ENCODE data around the gene FAM47E. TPM values are rescaled to one million over a fixed set of nuclear protein-coding genes. Genes with fewer than 3 reads are reported as not detected.
A peak's percentile ranks its signal among the peaks of the same experiment; 100 is the strongest.

The FAM47E gene
- total and polyA plus RNA-seq, 4 donors, result 0.85 to 2.5 (median 1.7) TPM

- no peak overlapping the region for H3K9ac ChIP-seq (ENCODE audit: low read depth in 1 of 2, low read length in 2 of 2)
- DNase-seq (ENCODE audit: low spot score), result no peak
- peaks cover 4 to 27% (median 8%) of the 10 kb centered on the region in 4 donors for H3K4me1 ChIP-seq (ENCODE audit: control insufficient read depth in 4 of 4, insufficient read depth in 4 of 4, low read length in 3 of 4)
- no peak overlapping the region for H3K4me3 ChIP-seq (ENCODE audit: low read depth in 1 of 3, low read length in 3 of 3)
- TF ChIP-seq SP1 (IDR thresholded peaks at IDR 0.05) (peak; percentile 74), FOXA2 (IDR thresholded peaks at IDR 0.05) (peak; percentile 42), HNF4A (conservative IDR thresholded peaks at IDR 0.05) (peak; percentile 57 to 66), YY1 (IDR thresholded peaks at IDR 0.05) (peak; percentile 65), REST (IDR thresholded peaks at IDR 0.05) (no peak), RAD21 (IDR thresholded peaks at IDR 0.05) (peak; percentile 43 to 54), FOXA1 (IDR thresholded peaks at IDR 0.05) (peak; percentile 17), EGR1 (IDR thresholded peaks at IDR 0.05; ENCODE audit: low read depth in 2 of 2) (peak; percentile 9 to 60), RXRA (IDR thresholded peaks at IDR 0.05) (peak; percentile 54 to 71), ATF3 (IDR thresholded peaks at IDR 0.05) (no peak), ZBTB33 (IDR thresholded peaks at IDR 0.05) (peak; percentile 14), JUND (IDR thresholded peaks at IDR 0.05) (peak in 1 of 2 donors; percentile 51), CTCF (IDR thresholded peaks at IDR 0.05; ENCODE audit: low read depth, low read length, missing input control) (no peak), NR2F2 (IDR thresholded peaks at IDR 0.05) (no peak), TAF1 (conservative IDR thresholded peaks at IDR 0.05) (no peak), MAX (IDR thresholded peaks at IDR 0.05) (peak; percentile 89)
- WGBS, result 40% methylated on average over 3 of the region's 3 CpGs
- no peaks in the 10 kb centered on the region for H3K27me3 ChIP-seq (ENCODE audit: control insufficient read depth in 4 of 4, insufficient read depth in 4 of 4, low read length in 3 of 4)
- H3K27ac ChIP-seq (ENCODE audit: low read depth in 1 of 2, low read length in 2 of 2), result peak overlapping the region; percentile 47 to 57
- H3K9me3 ChIP-seq (ENCODE audit: control insufficient read depth in 4 of 4, low read length in 3 of 4), result no peaks in the 10 kb centered on the region
- peaks cover 0 to 3% (median 0%) of the 10 kb centered on the region in 4 donors for H3K36me3 ChIP-seq (ENCODE audit: control insufficient read depth in 4 of 4, insufficient read depth in 3 of 4, low read depth in 1 of 4, low read length in 3 of 4)
Observed at GRCh38 chr4:76292730-76293129, 41.2 kb downstream of the FAM47E start.

- no peak for DNase-seq (ENCODE audit: low spot score)
- no peak overlapping the region for H3K4me3 ChIP-seq (ENCODE audit: low read depth in 1 of 3, low read length in 3 of 3)
- no peak overlapping the region for H3K27ac ChIP-seq (ENCODE audit: low read depth in 1 of 2, low read length in 2 of 2)
- peaks cover 0 to 3% (median 0%) of the 10 kb centered on the region in 4 donors for H3K36me3 ChIP-seq (ENCODE audit: control insufficient read depth in 4 of 4, insufficient read depth in 3 of 4, low read depth in 1 of 4, low read length in 3 of 4)
- H3K9ac ChIP-seq (ENCODE audit: low read depth in 1 of 2, low read length in 2 of 2), result no peak overlapping the region
- no peaks in the 10 kb centered on the region for H3K27me3 ChIP-seq (ENCODE audit: control insufficient read depth in 4 of 4, insufficient read depth in 4 of 4, low read length in 3 of 4)
- H3K9me3 ChIP-seq (ENCODE audit: control insufficient read depth in 4 of 4, low read length in 3 of 4), result no peaks in the 10 kb centered on the region
- TF ChIP-seq GABPA (IDR thresholded peaks at IDR 0.05 in 1 of 2, conservative IDR thresholded peaks at IDR 0.05 in 1 of 2) (no peak), CTCF (IDR thresholded peaks at IDR 0.05; ENCODE audit: low read depth, low read length, missing input control) (no peak), RAD21 (IDR thresholded peaks at IDR 0.05) (no peak), SP1 (IDR thresholded peaks at IDR 0.05) (no peak), NR2F2 (IDR thresholded peaks at IDR 0.05) (no peak), TAF1 (conservative IDR thresholded peaks at IDR 0.05) (no peak), HNF4G (IDR thresholded peaks at IDR 0.05) (no peak), FOXA1 (IDR thresholded peaks at IDR 0.05) (no peak), EGR1 (IDR thresholded peaks at IDR 0.05; ENCODE audit: low read depth in 2 of 2) (no peak), YY1 (IDR thresholded peaks at IDR 0.05) (no peak), MAX (IDR thresholded peaks at IDR 0.05) (no peak), ZBTB33 (IDR thresholded peaks at IDR 0.05) (no peak), RXRA (IDR thresholded peaks at IDR 0.05) (no peak), HNF4A (conservative IDR thresholded peaks at IDR 0.05) (no peak)
- H3K4me1 ChIP-seq (ENCODE audit: control insufficient read depth in 4 of 4, insufficient read depth in 4 of 4, low read length in 3 of 4), result peaks cover 4 to 27% (median 8%) of the 10 kb centered on the region in 4 donors
- WGBS, result 76% methylated on average over 2 of the region's 2 CpGs
Observed at GRCh38 chr4:76293772-76294171, 42.3 kb downstream of the FAM47E start.

Measured in liver (tissue), 9 donors.